Activated CD4-positive, CD25-positive, alpha-beta regulatory T cell treated with anti-CD3 and anti-CD28 coated beads, Interleukin-2, amount 50 U/mL, for 16 hours (primary cell): Measurements from ENCODE around the gene IL17B.
A peak's percentile ranks its signal among the peaks of the same experiment; 100 is the strongest.
"Not testable (repeated sequence)": the region's sequence is repeated elsewhere in the genome, so short reads cannot be mapped to it uniquely, and the experiment has no call there.

ENCODE experiments used
- DNase-seq: peaks from one replicate; pipeline ENCODE4 v3.0.0-alpha.2; 2020; ENCODE audit warnings: low read depth, low spot score

IL17B gene

GRCh38 chr5:149400304-149400703, 21.2 kb upstream of the IL17B start:
- no peak for DNase-seq

GRCh38 chr5:149399775-149400174, 20.7 kb upstream of the IL17B start:
- DNase-seq: no peak

GRCh38 chr5:149398747-149399266, 19.7 kb upstream of the IL17B start:
- DNase-seq: not testable (repeated sequence)

GRCh38 chr5:149397530-149397929, 18.4 kb upstream of the IL17B start:
- DNase-seq: no peak

GRCh38 chr5:149394996-149395395, 15.9 kb upstream of the IL17B start:
- DNase-seq: not testable (repeated sequence)

- no peak for DNase-seq
These were observed 13.6 kb upstream of the IL17B start for GRCh38 chr5:149392718-149393117.

- no peak for DNase-seq
These were observed 12.4 kb upstream of the IL17B start for GRCh38 chr5:149391524-149391923.

GRCh38 chr5:149391076-149391475, 12.0 kb upstream of the IL17B start:
- not testable (repeated sequence) for DNase-seq

GRCh38 chr5:149389552-149390495, 10.7 kb upstream of the IL17B start:
- no peak for DNase-seq

- DNase-seq: no peak
These were observed 9.6 kb upstream of the IL17B start for GRCh38 chr5:149388498-149389190.

GRCh38 chr5:149387982-149388381, 8.9 kb upstream of the IL17B start:
- DNase-seq: no peak

GRCh38 chr5:149387081-149387631, 8.1 kb upstream of the IL17B start:
- DNase-seq: no peak

GRCh38 chr5:149386166-149386565, 7.1 kb upstream of the IL17B start:
- no peak for DNase-seq

GRCh38 chr5:149383399-149383798, 4.3 kb upstream of the IL17B start:
- DNase-seq: no peak

GRCh38 chr5:149382517-149383220, 3.6 kb upstream of the IL17B start:
- DNase-seq: no peak

GRCh38 chr5:149381986-149382338, 2.9 kb upstream of the IL17B start:
- peak; percentile 61 for DNase-seq

- no peak for DNase-seq
These were observed 2.3 kb upstream of the IL17B start for GRCh38 chr5:149381261-149381985.

GRCh38 chr5:149380466-149381121, 1.5 kb upstream of the IL17B start:
- no peak for DNase-seq

- DNase-seq: no peak
These were observed 804 bp upstream of the IL17B start for GRCh38 chr5:149379818-149380374.

- no peak for DNase-seq
These were observed 761 bp downstream of the IL17B start for GRCh38 chr5:149378241-149378820.
